ENCODE results near the gene MSH5.

MSH5 gene

GRCh38 chr6:31713465-31713864 is 26.3 kb upstream of the MSH5 start:
- ATAC-seq (no peak), DNase-seq (no peak)

- ATAC-seq (no peak), DNase-seq (no peak)
Measured at GRCh38 chr6:31713991-31714684, 25.7 kb upstream of the MSH5 start.

DNA sequence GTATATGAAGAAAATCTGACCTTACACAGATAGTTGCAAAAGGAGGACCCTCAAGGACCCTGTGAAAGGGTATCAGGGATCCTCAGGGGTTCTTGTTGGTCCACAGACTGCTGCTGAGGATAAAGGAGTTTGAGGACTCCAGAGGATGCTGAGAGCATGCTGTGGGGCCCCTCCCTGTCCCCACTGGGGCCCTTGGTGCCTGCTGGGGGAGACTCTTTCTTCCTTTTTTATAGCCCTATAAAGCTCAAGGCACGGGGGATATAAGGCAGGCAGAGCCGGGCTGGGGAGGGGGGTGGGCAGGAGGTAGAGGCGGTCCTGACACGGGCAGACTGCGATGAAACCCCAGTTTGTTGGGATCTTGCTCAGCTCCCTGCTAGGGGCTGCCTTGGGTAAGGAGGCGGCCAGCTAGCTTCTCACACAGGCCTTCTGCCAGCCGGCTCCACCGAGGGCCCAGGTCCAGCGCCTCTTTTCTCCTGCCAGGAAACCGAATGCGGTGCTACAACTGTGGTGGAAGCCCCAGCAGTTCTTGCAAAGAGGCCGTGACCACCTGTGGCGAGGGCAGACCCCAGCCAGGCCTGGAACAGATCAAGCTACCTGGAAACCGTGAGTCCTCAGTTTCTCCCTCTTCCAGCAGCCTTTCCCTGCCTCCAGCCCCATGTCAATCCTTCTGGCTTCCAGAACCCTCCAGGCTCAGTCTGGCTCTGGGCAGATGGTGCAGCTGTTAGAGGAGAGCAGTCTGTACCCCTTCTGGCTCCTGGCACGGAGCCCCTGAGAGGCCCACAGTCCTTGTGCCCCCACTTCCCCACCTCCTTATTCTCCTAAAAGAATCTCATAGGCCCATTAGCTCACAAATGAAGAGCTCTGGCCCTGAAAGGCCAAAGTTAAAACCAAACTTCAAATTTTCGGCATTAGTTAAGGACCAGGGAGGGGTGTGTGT is 24.5 kb upstream of the MSH5 start, which contains the start of gene LY6G6D:
TSS of gene LY6G6D (plus strand) at position 327 of the 937 bp plus-strand sequence. CDS start at position 335, 8 bp downstream.
- no peak for ATAC-seq
- DNase-seq, result no peak

- ATAC-seq, result no peak
- no peak for DNase-seq
Measured at GRCh38 chr6:31717499-31718222, 22.1 kb upstream of the MSH5 start.

- no peak for ATAC-seq
Measured at GRCh38 chr6:31718265-31718664, 21.5 kb upstream of the MSH5 start.

GRCh38 chr6:31719001-31719400 is 20.8 kb upstream of the MSH5 start:
- DNase-seq (no peak), ATAC-seq (no peak)

More at GRCh38 chr6:31718265-31718664, 21.5 kb upstream of the MSH5 start:
- no peak for DNase-seq

- ATAC-seq, result no peak
- DNase-seq, result no peak
Measured at GRCh38 chr6:31720196-31720770, 19.5 kb upstream of the MSH5 start.

DNA sequence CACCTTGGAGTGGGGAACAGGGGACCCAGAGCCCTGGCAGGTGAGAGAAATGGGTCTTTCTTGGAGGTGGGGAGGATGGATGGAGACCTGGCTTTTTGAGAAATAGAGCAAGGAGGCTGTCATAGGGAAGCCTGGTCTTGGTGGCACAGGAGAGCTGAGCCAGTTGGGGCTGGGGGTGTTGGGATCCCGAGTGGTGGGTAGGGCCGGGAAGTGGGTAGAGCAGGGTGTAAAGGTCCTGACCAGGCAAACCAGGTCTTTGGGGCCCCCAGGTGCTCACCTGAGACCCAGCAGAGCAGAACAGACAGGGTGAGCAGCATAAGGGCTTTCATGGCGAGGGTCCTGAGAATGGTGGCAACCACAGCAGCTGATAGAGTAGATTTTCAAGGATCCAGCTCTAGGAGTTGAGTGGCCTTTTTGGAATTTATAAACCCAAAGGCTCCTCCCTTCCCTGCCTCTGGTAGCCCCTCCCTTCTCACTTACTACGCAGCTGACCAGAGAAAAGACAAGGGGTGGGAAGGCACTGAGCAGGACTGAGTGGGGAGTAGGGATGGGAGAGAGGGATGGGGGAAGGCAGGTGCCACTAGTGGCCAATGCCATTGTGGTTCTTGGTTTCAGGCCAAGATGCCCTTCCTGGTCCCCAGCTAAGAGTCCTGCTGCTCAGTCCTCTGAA is 18.3 kb upstream of the MSH5 start, which contains the start of gene LY6G6C:
TSS of gene LY6G6C (minus strand) at position 396 of the 670 bp plus-strand sequence. CDS start at position 329, 67 bp downstream.
- DNase-seq, result no peak
- no peak for ATAC-seq

GRCh38 chr6:31722173-31722572 is 17.6 kb upstream of the MSH5 start:
- ATAC-seq (peak; percentile 37), DNase-seq (no peak)

GRCh38 chr6:31723245-31723979 is 16.4 kb upstream of the MSH5 start, which contains the start of gene MPIG6B:
TSS of gene MPIG6B (plus strand) at chr6:31723373. CDS start at chr6:31723384, 11 bp downstream.
- ATAC-seq (no peak), DNase-seq (no peak)

GRCh38 chr6:31723980-31724691 is 15.7 kb upstream of the MSH5 start:
- no peak for ATAC-seq
- no peak for DNase-seq

DNA sequence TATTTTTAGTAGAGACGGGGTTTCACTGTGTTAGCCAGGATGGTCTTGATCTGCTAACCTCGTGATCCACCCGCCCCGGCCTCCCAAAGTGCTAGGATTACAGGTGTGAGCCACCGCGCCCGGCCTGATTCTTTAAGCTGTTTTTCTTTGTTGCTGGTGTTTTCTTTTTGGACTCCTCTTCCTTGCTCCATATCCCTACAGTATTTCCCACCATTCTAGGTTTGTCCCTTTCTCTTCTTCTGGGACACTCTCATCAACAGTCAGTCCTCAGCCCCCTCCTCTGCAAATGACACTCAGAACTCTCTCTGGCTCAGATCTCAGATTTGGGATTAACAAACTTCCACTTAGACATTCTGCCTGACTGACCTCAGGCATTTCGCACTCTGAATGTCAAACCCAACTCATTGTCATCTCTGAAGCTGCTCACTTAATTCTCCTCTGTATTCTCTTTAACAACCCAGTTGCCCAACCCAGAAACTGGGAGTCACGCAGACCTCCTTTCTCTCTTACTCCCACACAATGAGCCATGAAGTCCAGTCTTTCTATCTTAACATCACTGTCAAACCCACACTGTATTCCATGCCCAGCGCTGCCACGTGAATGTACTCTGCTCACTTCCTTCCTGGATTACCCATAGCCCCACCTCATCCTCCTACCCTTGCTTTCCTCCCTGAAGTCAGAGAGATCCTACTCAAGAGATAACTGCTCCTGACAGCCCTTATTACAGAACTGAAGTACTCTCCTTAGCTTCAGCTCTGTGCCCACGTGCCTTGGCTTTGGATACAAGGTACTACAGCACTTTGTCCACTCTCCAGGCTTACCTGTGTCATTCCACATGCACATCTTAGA is 14.1 kb upstream of the MSH5 start:
- DNase-seq (no peak), ATAC-seq (no peak)

GRCh38 chr6:31727034-31727716 is 12.6 kb upstream of the MSH5 start:
- DNase-seq, result peak; percentile 45
- peak; percentile 51 for ATAC-seq

DNA sequence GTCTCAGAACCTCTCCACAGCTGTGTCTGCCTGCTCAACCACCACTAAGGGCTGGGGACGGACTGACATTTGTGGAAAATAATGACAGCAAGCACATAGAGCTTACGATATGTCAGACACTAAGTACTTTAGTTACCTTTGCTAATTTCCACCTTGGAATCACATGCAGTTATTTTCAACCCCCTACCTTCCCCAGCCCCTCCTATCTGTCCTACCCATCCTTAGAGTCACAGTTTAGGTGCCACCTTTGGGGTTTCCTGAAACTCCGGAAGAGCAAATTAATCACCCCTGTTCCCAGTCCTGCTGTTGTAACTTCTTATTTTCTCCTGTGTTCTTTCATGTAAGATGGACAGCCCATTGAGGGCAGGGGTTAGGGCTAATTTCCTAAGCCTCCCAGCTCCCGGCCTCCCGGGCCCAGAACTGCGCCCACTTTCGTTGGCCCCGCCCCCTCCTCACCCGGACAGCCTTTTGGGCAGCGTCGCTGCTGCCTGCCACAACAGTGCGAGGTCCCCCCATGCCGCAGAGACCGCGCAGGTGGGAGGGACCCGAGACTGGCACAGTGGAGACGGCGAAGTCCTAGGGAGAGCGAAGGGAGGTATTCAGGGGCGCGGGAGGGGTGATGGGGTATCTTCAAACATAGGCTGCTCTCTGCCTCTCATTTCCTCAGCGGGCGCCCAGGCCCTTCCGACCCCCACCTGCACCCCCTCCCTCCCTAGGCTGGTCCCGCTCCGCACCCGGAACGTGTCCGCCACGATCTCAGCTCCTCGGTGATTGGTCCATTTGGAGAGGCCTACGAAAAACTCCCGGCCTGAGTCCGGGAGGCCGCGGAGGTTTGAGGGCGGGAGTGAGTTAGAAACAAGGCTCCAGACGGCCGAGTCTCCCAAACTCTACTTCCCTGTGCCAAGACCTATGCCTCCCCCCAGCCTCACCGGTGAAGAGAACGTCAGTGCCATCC is 11.8 kb upstream of the MSH5 start:
- ATAC-seq (no peak), DNase-seq (no peak)

- no peak for DNase-seq
- ATAC-seq, result no peak
Measured at GRCh38 chr6:31728767-31729514, 10.9 kb upstream of the MSH5 start, which contains the start of gene DDAH2. TSS of gene DDAH2 (minus strand) at chr6:31729299. CDS start at chr6:31729161, 138 bp downstream.

DNA sequence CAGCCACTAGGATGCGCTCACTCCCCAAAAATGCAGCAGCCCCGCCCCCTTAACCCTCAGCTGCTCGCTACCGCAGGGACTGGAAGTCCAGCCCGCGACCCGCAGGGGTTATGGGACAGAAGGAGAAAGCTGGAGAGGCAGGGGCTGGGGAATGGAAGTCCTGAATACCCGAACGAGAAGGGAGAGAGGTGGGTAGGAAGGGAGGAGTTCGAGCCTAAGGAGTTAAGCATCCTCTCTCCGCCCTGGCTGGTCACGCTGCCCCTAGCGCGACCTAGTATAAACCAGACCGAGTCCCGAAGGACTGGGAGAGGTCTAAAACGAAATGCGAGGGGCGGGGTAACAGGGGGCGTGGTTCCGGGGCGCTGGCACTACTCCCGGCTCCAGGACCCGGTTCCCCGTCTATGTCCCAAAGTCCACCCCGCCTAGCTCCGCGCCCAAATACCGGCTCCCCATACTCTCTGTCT is 10.3 kb upstream of the MSH5 start:
- DNase-seq, result peak; percentile 85
- peak; percentile 61 for ATAC-seq
